GM12875 (cell line): ENCODE results near the gene ZNF354C.

Experiments used
- H3K4me3 ChIP-seq: one replicate; pipeline ENCODE4 v1.5.1; 2011; ENCODE audit warnings: low read depth, low read length, control low read depth
- CTCF ChIP-seq: IDR thresholded peaks from 2 replicates; pipeline ENCODE4 v1.5.1; 2011; ENCODE audit warnings: low read depth, mild to moderate bottlenecking, control low read depth, inconsistent platforms, low read length, moderate library complexity, borderline replicate concordance; ENCODE audit not compliant: insufficient read depth

Gene ZNF354C

GRCh38 chr5:179060116-179061008, at the start of gene ZNF354C:
TSS of gene ZNF354C (plus strand) at chr5:179060373. CDS start at chr5:179062069, 1,696 bp downstream.
- no peak within 1 kb of the TSS for H3K4me3 ChIP-seq

GRCh38 chr5:179023528-179024189, 36.5 kb upstream of the ZNF354C start, which contains the start of gene ZNF879:
TSS of gene ZNF879 (plus strand) at chr5:179023804. CDS start at chr5:179025005, 1,201 bp downstream.
- no peak within 1 kb of the TSS for H3K4me3 ChIP-seq
- TF ChIP-seq CTCF, result no peak

More at GRCh38 chr5:179060116-179061008, at the start of gene ZNF354C:
- no peak for TF ChIP-seq CTCF

- H3K4me3 ChIP-seq, result no peak overlapping the region
- TF ChIP-seq CTCF, result no peak
Measured at GRCh38 chr5:179033004-179033580, 27.1 kb upstream of the ZNF354C start.

DNA sequence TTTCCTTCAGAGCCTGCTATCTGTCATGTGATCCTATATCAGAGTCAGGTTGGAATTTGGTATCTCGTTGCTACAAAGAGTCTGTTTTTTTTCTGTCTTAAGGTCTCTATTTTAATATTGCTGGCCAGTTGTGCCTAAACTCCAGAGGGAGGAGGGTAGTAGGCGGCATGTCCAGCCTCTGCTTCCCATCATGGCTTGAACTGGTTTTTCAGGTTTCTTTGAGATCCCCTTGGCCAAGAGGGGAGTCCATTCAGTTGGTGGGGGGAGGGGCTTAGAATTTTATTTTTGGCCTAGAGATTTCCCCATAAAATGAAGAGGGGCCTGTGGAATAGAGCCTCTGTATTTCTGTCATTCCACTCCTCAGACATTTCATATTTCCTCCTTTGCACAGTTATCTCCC, 15.4 kb upstream of the ZNF354C start:
- no peak overlapping the region for H3K4me3 ChIP-seq
- no peak for TF ChIP-seq CTCF

GRCh38 chr5:179051784-179052183, 8.4 kb upstream of the ZNF354C start:
- no peak overlapping the region for H3K4me3 ChIP-seq
- TF ChIP-seq CTCF, result no peak

DNA sequence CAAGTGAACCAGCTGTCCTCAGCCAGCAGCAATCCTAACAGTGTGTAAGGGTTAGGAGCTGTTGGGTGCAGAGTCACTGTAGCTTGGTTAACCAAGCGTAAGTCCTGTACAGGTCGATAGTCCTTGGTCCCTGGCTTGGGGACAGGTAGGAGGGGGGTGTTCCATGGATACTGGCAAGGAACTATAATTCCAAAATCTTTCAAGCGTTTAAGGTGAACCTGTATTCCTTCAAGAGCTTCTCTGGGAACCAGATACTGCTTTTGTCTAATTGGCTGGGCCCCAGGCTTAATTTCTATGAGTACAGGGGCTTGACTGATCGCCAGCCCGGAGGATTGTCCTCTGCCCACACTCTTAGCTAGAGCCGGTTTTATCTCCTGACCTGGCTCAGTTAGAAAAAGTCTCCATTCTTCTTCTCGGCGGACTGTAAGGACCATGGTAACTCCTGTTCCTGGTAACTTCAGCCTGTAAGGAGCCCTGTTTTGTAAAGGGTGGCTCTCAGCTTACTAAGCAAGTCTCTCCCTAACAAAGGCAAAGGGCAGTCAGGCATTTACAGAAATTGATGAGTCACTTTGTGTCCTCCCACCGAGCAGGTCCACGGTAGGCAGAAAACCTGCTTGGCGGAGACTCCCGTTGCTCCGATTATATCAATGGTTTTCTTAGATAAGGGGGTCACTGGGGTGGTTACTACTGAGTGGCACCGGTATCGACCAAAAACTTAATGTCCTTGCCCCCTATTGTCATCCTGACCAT, 6.0 kb upstream of the ZNF354C start:
- H3K4me3 ChIP-seq, result no peak overlapping the region
- TF ChIP-seq CTCF, result no peak
